GM12873 (cell line): ENCODE data around the gene SMIM8.
A peak's percentile ranks its signal among the peaks of the same experiment; 100 is the strongest.

ENCODE experiments used
- TF ChIP-seq, protein P1 (sequence below): IDR thresholded peaks from 2 replicates; pipeline ENCODE4 v1.5.1; 2012; ENCODE audit warnings: low read depth, mild to moderate bottlenecking, moderate library complexity, low read length, control low read depth; ENCODE audit not compliant: insufficient read depth; ENCODE audit errors: missing control alignments

The SMIM8 gene

GRCh38 chr6:87373377-87373776 lies 51.0 kb downstream of the SMIM8 start:
- TF ChIP-seq, protein P1, sequence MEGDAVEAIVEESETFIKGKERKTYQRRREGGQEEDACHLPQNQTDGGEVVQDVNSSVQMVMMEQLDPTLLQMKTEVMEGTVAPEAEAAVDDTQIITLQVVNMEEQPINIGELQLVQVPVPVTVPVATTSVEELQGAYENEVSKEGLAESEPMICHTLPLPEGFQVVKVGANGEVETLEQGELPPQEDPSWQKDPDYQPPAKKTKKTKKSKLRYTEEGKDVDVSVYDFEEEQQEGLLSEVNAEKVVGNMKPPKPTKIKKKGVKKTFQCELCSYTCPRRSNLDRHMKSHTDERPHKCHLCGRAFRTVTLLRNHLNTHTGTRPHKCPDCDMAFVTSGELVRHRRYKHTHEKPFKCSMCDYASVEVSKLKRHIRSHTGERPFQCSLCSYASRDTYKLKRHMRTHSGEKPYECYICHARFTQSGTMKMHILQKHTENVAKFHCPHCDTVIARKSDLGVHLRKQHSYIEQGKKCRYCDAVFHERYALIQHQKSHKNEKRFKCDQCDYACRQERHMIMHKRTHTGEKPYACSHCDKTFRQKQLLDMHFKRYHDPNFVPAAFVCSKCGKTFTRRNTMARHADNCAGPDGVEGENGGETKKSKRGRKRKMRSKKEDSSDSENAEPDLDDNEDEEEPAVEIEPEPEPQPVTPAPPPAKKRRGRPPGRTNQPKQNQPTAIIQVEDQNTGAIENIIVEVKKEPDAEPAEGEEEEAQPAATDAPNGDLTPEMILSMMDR = no peak

DNA sequence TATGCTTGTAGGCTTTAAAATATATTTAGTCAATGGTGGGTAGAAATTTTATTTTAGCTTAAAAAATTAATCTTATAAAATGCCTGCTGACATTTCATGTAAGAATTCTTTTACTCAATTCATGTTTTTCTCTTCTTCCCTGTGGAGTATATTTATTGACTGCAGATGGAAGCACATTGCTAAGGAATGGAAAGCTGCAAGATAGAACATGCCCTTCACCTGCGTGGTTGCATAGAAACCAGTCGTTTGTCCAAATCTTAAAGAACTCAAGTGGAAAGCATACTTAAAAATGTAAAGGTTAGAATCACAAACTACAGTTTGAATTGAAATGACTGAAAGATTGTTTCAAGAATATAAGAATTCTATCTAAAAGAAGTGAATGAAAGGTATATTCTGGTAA lies 52.9 kb downstream of the SMIM8 start:
- TF ChIP-seq, protein P1 = no peak

DNA sequence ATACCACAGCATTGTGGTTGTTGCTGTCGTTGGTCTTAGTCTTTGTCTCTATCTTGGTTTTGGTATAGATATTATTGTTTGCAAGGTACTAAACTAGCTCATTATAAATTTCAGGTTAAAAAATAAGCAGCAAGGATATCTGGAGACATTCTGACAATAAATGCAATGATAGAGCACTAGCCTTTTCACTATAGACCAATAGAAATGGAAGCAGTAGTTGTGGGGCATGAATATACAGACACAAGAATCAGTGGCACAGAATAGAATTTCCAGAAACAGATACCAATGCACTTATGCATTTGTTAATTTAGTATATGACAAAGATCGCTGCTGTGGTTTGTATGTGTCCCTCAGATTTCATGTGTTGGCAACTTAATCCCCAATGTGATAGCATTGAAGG lies 54.3 kb downstream of the SMIM8 start:
- TF ChIP-seq, protein P1 = no peak

DNA sequence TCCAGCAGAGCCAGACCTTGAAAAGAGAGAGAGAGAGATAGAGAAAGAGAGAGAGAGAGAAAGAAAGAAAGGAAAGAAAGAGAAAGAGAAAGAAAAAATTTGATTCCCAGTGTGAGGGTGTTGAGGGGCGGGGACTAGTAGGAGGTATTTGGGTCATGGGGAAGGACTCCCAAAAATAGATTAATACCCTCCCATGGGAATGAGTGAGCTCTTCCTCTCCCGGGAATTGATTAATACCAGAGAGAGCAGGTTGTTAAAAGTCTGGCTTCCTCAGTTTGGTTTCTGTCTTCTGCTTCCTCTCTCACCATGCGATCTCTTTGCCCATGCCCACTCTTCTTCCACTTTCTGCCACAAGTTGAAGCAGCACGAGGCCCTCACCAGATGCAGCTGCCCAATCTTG lies 56.6 kb downstream of the SMIM8 start:
- TF ChIP-seq, protein P1 = no peak

DNA sequence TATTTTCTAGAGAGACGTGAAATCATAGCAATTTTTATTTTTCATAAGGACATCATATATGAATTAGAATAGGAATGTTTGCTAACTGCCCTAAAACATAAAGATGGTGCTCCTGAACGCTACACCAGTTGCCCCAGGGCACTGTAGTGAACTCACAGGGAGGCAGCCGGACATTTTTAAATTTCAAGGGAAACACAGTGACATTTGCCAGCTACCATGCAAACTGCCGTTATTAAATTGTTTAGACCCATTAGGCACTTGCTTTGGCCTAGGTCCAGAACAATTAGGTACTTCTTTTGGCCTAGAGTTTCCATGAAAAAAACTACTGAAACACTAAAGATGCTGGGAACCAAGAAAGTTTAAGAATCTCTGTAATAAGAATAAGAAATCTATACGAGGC lies 60.5 kb downstream of the SMIM8 start:
- TF ChIP-seq, protein P1 = no peak

DNA sequence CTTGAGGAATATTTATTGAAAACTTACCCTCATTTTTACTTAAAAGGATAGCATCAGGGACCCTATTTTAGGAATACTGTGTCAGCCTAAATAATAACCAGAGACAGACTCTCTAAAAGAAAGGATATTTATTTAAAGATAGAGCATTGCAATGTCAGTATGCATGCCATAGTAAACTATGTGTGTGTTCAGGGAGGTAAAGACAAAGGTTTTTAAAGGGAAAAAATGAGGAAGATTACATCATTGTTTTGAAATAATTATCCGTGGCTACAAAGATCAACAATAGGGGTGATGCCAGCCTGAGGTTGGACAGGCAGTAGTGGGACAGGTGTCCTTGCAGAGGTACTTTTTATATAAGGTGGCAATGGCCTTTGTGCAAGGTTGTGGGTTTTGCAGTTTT lies 61.6 kb downstream of the SMIM8 start:
- TF ChIP-seq, protein P1 = no peak

DNA sequence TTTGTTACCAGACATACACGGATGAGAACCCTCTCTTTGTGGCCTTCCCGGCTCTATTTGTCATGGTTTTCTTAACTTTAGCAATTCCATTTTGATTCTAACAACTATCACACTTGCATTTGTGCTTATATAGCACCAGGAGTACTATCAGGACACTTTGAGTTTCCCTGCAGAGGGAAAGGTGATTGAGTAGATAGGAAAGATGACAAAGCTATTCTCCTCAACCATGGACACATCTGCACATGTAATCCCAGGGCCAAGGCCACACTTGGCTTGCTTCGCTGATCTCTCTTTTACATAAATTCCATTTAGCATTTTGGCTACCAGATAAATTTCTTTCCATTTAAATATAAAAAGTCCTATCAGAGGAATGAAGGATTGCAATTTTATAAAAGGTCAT lies 62.1 kb downstream of the SMIM8 start:
- TF ChIP-seq, protein P1 = no peak

DNA sequence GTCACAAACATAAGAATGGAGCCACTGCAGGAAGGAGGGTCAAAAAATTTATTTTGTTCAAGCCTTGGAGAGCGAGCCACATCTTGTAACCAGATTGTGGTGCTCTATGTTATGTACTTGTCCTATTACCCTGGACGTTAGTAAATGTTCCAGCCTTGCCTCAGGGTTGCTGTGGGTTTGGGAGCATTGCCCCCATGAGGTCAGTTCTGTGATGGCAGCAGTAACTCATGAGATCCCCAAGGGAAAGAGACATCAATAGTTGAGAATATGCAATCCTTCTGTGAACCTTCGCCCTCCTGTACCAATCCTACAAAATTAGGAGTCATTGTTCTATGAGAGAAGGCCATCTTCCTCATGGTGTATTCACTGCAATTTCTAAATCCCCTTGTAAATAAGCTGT lies 68.9 kb downstream of the SMIM8 start:
- TF ChIP-seq, protein P1 = peak; percentile 57
